Stomach (tissue), 9 donors: ENCODE measurements around the gene RAB36. TPM values are rescaled to one million over a fixed set of nuclear protein-coding genes. Genes with fewer than 3 reads are reported as not detected.

Source experiments
- DNase-seq, 2 donors: peaks; one replicate each; pipeline versions ENCODE4 v3.0.0 to v3.0.0-alpha.2; 2013 to 2019
- H3K27ac ChIP-seq, 5 donors: fragments of 200-600 bp in 4 of 5; sonication (generic) in 4 of 5; one replicate each; pipeline ENCODE4 v1.5.1; 2013 to 2019; ENCODE audit warnings: mild to moderate bottlenecking in 1 of 5, moderate library complexity in 1 of 5
- H3K27me3 ChIP-seq, 3 donors: fragments of 200-600 bp; sonication (generic); one replicate each; pipeline ENCODE4 v1.5.1; 2017 to 2019; ENCODE audit warnings: mixed run types in 1 of 3
- H3K36me3 ChIP-seq, 4 donors: fragments of 200-600 bp; sonication (generic); 1 replicate in 3 of 4; 2 replicates in 1 of 4; pipeline ENCODE4 v1.5.1; 2016 to 2019
- H3K4me1 ChIP-seq, 4 donors: fragments of 200-600 bp; sonication (generic); one replicate each; pipeline ENCODE4 v1.5.1; 2016 to 2019
- H3K4me3 ChIP-seq, 4 donors: fragments of 200-600 bp; sonication (generic) in 3 of 4; one replicate each; pipeline ENCODE4 v1.5.1; 2016 to 2019; ENCODE audit warnings: mild to moderate bottlenecking in 1 of 4
- H3K9me3 ChIP-seq, 4 donors: fragments of 200-600 bp; sonication (generic); one replicate each; pipeline ENCODE4 v1.5.1; 2016 to 2019
- CTCF ChIP-seq, 7 experiments: fragments of 450-650 bp in 4 of 7; fragments of 200-600 bp in 3 of 7; sonication (generic) in 3 of 7; IDR thresholded peaks; one replicate each; pipeline ENCODE4 v1.5.1; 2016 to 2019; ENCODE audit warnings: antibody characterized with exemption in 7 of 7, control low read depth in 2 of 7, mild to moderate bottlenecking in 1 of 7
- EP300 ChIP-seq: sonication (generic); formaldehyde crosslinking; IDR thresholded peaks from one replicate; pipeline ENCODE4 v1.6.1; 2017; ENCODE audit warnings: antibody characterized with exemption
- POLR2A ChIP-seq, 4 donors: fragments of 450-650 bp; IDR thresholded peaks; one replicate each; pipeline ENCODE4 v1.6.1; 2016; ENCODE audit warnings: antibody characterized with exemption in 4 of 4, control low read depth in 2 of 4, mild to moderate bottlenecking in 1 of 4, moderate library complexity in 1 of 4
- POLR2AphosphoS5 ChIP-seq, 3 donors: sonication (generic); formaldehyde crosslinking; IDR thresholded peaks; one replicate each; pipeline ENCODE4 v1.6.1; 2016; ENCODE audit warnings: antibody characterized with exemption in 3 of 3
- WGBS, 5 donors: extraction: QIAGEN DNeasy Blood & Tissue Kit in 3 of 5; methylation state at CpG; one replicate each; pipeline versions ENCODE4 v1.1.5 to v1.1.7; 2013 to 2018; 5-methylcytosine and 5-hydroxymethylcytosine counted together
- intact Hi-C: fragments of 100-400 bp; cut with DNase I; formaldehyde crosslinking; loops from one replicate; pipeline ENCODE4 v1.15.1; 2023; ENCODE audit warnings: low total_unique reads
- polyA plus RNA-seq, 3 donors: library from polyadenylated mRNA; stranded (reverse); fragments of 200-250 nt; gene quantifications; one replicate each; pipeline ENCODE4 v1.2.3, GENCODE V29; 2013
- total RNA-seq, 5 donors: library from RNA; depleted of rRNA; stranded (reverse); fragments of >200 nt; gene quantifications; one replicate each; pipeline versions ENCODE4 v1.1.0 to v1.2.3, GENCODE V29; 2014 to 2016
- donor health status: healthy with polysubstance abuse.
- donor health status: Bipolar disorder and iron deficiency.
- donor health status: healthy.

The RAB36 gene
- total and polyA plus RNA-seq, 8 donors: 0.58 to 7.6 (median 1.6) TPM; not detected in 1

GRCh38 chr22:23119494-23120414 lies 25.5 kb upstream of the RAB36 start:
- intact Hi-C loops: no loop called here
- DNase-seq: peak in 1 of 2 donors; percentile 40

GRCh38 chr22:23120415-23120899 lies 24.8 kb upstream of the RAB36 start:
- Histone ChIP-seq H3K9me3 (no peaks in the 10 kb centered on the region), H3K27me3 (no peaks in the 10 kb centered on the region), H3K36me3 (peaks cover 0 to 11% (median 3%) of the 10 kb centered on the region in 4 donors), H3K4me1 (peaks cover 7 to 40% (median 21%) of the 10 kb centered on the region in 4 donors), H3K27ac (peak overlapping the region in 1 of 5 donors; percentile 32), H3K4me3 (no peak overlapping the region)
- TF ChIP-seq POLR2AphosphoS5 (IDR thresholded peaks at IDR 0.05) (no peak), POLR2A (IDR thresholded peaks at IDR 0.05) (no peak), EP300 (no peak), CTCF (IDR thresholded peaks at IDR 0.05) (no peak)
- intact Hi-C loops: no loop called here
- no peak for DNase-seq
- 79 to 96% (median 87%) methylated on average over 5 to 7 of the region's 7 CpGs for WGBS, 5 donors

More at GRCh38 chr22:23119494-23120414, 25.5 kb upstream of the RAB36 start:
- H3K4me3 ChIP-seq: no peak overlapping the region
- peaks cover 0 to 11% (median 3%) of the 10 kb centered on the region in 4 donors for H3K36me3 ChIP-seq
- H3K27me3 ChIP-seq: no peaks in the 10 kb centered on the region
- peaks cover 7 to 34% (median 16%) of the 10 kb centered on the region in 4 donors for H3K4me1 ChIP-seq
- no peaks in the 10 kb centered on the region for H3K9me3 ChIP-seq
- TF ChIP-seq CTCF (IDR thresholded peaks at IDR 0.05): no peak
- TF ChIP-seq EP300: no peak
- peak overlapping the region in 2 of 5 donors; percentile 32 to 59 for H3K27ac ChIP-seq
- 43 to 69% (median 62%) methylated on average over 13 to 15 of the region's 15 CpGs for WGBS, 5 donors

- intact Hi-C loops: no loop called here
- H3K27ac ChIP-seq: no peak overlapping the region
- H3K36me3 ChIP-seq: peaks cover 0 to 11% (median 3%) of the 10 kb centered on the region in 4 donors
- TF ChIP-seq EP300 (no peak), CTCF (IDR thresholded peaks at IDR 0.05) (no peak), POLR2AphosphoS5 (IDR thresholded peaks at IDR 0.05) (no peak), POLR2A (IDR thresholded peaks at IDR 0.05) (no peak)
- DNase-seq: no peak
- H3K4me1 ChIP-seq: peaks cover 7 to 40% (median 21%) of the 10 kb centered on the region in 4 donors
- no peak overlapping the region for H3K4me3 ChIP-seq
- no peaks in the 10 kb centered on the region for H3K27me3 ChIP-seq
- 89 to 93% (median 92%) methylated on average over 4 of the region's 4 CpGs for WGBS, 5 donors
- H3K9me3 ChIP-seq: no peaks in the 10 kb centered on the region
Measured at GRCh38 chr22:23121000-23121421, 24.3 kb upstream of the RAB36 start.

- intact Hi-C loops: no loop called here
- Histone ChIP-seq H3K9me3 (no peaks in the 10 kb centered on the region), H3K27ac (no peak overlapping the region), H3K4me3 (no peak overlapping the region), H3K36me3 (peaks cover 0 to 11% (median 3%) of the 10 kb centered on the region in 4 donors), H3K27me3 (no peaks in the 10 kb centered on the region), H3K4me1 (peaks cover 7 to 40% (median 21%) of the 10 kb centered on the region in 4 donors)
- no peak for DNase-seq
- no peak for TF ChIP-seq CTCF (IDR thresholded peaks at IDR 0.05)
- TF ChIP-seq POLR2AphosphoS5 (IDR thresholded peaks at IDR 0.05): no peak
- no peak for TF ChIP-seq POLR2A (IDR thresholded peaks at IDR 0.05)
- no peak for TF ChIP-seq EP300
- WGBS, 5 donors: 77 to 90% (median 85%) methylated on average over 9 of the region's 9 CpGs
Measured at GRCh38 chr22:23121424-23121823, 23.9 kb upstream of the RAB36 start.
